ENCODE measurements around the gene ATP6V1G2.

ATP6V1G2 gene

DNA sequence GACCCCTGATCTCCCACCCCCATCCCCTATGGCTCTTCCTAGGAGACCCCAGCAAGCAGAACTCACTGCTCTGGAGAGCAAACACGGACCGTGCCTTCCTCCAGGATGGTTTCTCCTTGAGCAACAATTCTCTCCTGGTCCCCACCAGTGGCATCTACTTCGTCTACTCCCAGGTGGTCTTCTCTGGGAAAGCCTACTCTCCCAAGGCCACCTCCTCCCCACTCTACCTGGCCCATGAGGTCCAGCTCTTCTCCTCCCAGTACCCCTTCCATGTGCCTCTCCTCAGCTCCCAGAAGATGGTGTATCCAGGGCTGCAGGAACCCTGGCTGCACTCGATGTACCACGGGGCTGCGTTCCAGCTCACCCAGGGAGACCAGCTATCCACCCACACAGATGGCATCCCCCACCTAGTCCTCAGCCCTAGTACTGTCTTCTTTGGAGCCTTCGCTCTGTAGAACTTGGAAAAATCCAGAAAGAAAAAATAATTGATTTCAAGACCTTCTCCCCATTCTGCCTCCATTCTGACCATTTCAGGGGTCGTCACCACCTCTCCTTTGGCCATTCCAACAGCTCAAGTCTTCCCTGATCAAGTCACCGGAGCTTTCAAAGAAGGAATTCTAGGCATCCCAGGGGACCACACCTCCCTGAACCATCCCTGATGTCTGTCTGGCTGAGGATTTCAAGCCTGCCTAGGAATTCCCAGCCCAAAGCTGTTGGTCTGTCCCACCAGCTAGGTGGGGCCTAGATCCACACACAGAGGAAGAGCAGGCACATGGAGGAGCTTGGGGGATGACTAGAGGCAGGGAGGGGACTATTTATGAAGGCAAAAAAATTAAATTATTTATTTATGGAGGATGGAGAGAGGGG lies 27.1 kb upstream of the ATP6V1G2 start:
- DNase-seq (ENCODE audit: low read depth, low spot score): no peak
- ChIA-PET CTCF (interaction anchor here (0.5 to 31.3 kb wide), 7 partner anchors 9 to 1193 kb away, joined by 3 to 1569 read pairs (median 11); partner anchors contain the start of genes ATP6V1G2, DDX39B, LST1 and LTA), POLR2A (no interaction called here)
- no peak overlapping the region for H3K4me3 ChIP-seq (ENCODE audit: low read depth, low read length)
- TF ChIP-seq, protein P1, sequence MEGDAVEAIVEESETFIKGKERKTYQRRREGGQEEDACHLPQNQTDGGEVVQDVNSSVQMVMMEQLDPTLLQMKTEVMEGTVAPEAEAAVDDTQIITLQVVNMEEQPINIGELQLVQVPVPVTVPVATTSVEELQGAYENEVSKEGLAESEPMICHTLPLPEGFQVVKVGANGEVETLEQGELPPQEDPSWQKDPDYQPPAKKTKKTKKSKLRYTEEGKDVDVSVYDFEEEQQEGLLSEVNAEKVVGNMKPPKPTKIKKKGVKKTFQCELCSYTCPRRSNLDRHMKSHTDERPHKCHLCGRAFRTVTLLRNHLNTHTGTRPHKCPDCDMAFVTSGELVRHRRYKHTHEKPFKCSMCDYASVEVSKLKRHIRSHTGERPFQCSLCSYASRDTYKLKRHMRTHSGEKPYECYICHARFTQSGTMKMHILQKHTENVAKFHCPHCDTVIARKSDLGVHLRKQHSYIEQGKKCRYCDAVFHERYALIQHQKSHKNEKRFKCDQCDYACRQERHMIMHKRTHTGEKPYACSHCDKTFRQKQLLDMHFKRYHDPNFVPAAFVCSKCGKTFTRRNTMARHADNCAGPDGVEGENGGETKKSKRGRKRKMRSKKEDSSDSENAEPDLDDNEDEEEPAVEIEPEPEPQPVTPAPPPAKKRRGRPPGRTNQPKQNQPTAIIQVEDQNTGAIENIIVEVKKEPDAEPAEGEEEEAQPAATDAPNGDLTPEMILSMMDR (IDR thresholded peaks at IDR 0.05; ENCODE audit: insufficient read depth, low read length, missing control alignments): no peak

DNA sequence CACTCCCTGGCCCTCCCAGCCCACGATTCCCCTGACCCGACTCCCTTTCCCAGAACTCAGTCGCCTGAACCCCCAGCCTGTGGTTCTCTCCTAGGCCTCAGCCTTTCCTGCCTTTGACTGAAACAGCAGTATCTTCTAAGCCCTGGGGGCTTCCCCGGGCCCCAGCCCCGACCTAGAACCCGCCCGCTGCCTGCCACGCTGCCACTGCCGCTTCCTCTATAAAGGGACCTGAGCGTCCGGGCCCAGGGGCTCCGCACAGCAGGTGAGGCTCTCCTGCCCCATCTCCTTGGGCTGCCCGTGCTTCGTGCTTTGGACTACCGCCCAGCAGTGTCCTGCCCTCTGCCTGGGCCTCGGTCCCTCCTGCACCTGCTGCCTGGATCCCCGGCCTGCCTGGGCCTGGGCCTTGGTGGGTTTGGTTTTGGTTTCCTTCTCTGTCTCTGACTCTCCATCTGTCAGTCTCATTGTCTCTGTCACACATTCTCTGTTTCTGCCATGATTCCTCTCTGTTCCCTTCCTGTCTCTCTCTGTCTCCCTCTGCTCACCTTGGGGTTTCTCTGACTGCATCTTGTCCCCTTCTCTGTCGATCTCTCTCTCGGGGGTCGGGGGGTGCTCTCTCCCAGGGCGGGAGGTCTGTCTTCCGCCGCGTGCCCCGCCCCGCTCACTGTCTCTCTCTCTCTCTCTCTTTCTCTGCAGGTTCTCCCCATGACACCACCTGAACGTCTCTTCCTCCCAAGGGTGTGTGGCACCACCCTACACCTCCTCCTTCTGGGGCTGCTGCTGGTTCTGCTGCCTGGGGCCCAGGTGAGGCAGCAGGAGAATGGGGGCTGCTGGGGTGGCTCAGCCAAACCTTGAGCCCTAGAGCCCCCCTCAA lies 25.9 kb upstream of the ATP6V1G2 start, which contains the start of gene LTA:
TSS of gene LTA (plus strand) at position 249 of the 871 bp plus-strand sequence. CDS start at position 703, 454 bp downstream.
- TF ChIP-seq, protein P1 (IDR thresholded peaks at IDR 0.05; ENCODE audit: insufficient read depth, low read length, missing control alignments): no peak
- no peak within 1 kb of the TSS for H3K4me3 ChIP-seq (ENCODE audit: low read depth, low read length)
- ChIA-PET CTCF (interaction anchor here (2.3 to 38.4 kb wide), 4 partner anchors 10 to 25 kb away, joined by 7 to 1569 read pairs (median 1014); partner anchors contain the start of genes ATP6V1G2, DDX39B, LST1 and LTA), POLR2A (no interaction called here)
- no peak for DNase-seq (ENCODE audit: low read depth, low spot score)

DNA sequence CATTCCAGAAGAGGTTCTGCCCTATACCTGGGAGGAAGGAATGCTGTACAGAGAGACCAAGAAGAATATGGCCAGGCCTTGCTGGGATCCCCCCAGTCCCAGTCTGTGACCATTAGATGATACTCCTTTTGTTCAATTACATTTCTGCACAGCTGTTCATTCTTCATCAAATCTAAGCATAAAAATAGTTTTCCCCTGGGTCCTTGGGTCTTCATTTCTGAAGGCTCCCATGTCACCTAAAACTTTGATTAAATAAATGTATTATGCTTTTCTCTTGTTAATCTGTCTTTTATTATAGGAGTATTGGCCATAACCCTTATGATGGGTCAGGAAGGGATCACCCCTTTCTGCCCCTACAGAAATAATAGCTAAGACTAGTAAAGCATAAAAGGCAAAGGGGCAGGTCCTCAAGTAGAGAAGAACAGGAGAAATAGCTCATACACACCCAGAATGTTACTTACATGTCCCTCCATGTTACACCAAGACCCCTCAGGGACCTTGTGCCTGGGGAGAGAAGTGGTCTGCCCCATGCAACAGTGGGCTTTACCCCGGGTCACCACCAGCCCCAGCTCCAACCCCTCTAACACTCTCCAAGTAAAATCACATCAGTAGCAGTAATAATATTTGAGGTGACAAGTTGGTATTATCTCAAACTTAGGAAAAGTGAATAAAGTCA lies 23.6 kb upstream of the ATP6V1G2 start:
- H3K4me3 ChIP-seq (ENCODE audit: low read depth, low read length): no peak overlapping the region
- ChIA-PET CTCF (interaction anchor here (1.5 to 38.4 kb wide), 2 partner anchors 18 to 24 kb away, joined by 3 to 1569 read pairs; partner anchors contain the start of genes ATP6V1G2, LST1, LTB and NCR3), POLR2A (no interaction called here)
- no peak for DNase-seq (ENCODE audit: low read depth, low spot score)
- TF ChIP-seq, protein P1 (IDR thresholded peaks at IDR 0.05; ENCODE audit: insufficient read depth, low read length, missing control alignments): no peak

DNA sequence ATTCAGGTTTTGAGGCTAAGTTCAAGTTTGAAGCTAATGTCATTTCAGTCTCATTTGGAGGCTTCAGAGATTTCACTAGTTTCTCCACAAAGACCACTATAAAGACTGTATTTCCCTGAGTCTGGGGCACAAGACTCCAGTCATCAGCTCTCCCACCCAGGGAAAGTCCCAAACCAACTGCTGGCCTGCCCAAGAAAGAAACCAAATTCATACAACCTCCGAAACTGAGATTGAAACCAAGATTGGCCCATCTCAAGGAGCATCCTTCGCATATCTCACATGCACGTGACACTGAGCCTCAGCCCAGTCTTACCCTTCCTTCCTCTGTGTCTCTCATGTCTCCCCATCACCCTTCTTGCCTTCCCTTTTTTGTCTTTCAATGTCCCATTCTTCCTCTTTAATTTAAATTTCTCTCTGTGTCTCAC lies 22.1 kb upstream of the ATP6V1G2 start:
- no peak overlapping the region for H3K4me3 ChIP-seq (ENCODE audit: low read depth, low read length)
- CTCF ChIA-PET: interaction anchor here (38.4 kb wide), 1 partner anchor 20 kb away, joined by 1569 read pairs; the partner anchor contains the start of genes LST1, LTB, NCR3 and TNF
- POLR2A ChIA-PET: interaction anchor here (1.6 kb wide), 1 partner anchor 12 kb away, joined by 4 read pairs; no protein-coding TSS in a partner anchor
- no peak for DNase-seq (ENCODE audit: low read depth, low spot score)
- TF ChIP-seq, protein P1 (IDR thresholded peaks at IDR 0.05; ENCODE audit: insufficient read depth, low read length, missing control alignments): no peak

DNA sequence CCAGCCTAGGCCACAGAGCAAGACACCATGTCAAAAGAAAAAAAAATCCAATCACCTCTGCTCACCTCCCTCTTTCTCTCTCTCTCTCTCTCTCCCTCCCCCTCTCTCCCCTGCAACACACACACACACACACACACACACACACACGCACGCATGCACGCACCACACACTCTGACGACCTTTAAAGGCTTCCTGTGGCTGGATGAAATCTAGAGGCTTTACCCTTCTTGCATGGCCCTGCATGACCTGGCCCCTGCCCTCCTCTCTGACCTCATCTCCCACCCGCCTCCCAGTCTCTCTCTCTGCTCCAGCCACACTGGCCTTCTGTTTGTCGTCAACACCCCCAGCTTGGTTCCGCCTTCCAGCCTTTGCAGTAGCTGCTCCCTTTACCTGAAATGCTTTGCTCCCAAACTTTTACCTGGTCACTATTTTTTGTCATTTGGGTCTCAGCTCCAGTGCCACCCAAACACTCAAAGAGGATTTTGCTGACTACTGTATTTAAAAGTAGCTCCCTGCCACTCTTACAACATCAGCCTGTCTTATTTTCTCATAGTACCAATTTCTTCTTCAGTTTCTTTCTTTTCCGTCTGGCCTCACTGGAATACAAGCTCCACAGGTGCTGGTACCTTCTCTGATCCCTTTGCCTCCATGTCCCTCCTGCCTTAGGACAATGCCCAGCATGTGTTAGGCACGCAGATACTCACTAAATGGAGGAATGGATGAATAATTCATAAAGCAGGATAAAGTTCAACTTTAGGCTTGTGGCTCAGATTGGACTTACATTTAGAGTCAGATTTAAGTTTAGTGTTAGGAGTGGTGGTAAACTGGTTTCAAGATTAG lies 21.3 kb upstream of the ATP6V1G2 start:
- CTCF ChIA-PET: interaction anchor here (38.4 kb wide), 1 partner anchor 20 kb away, joined by 1569 read pairs; the partner anchor contains the start of genes LST1, LTB, NCR3 and TNF

More for the DNA sequence above, 21.3 kb upstream of the ATP6V1G2 start:
- TF ChIP-seq, protein P1 (IDR thresholded peaks at IDR 0.05; ENCODE audit: insufficient read depth, low read length, missing control alignments): no peak
- DNase-seq (ENCODE audit: low read depth, low spot score): no peak
- POLR2A ChIA-PET: interaction anchor here (1.6 kb wide), 1 partner anchor 13 kb away, joined by 4 read pairs; no protein-coding TSS in a partner anchor
- no peak overlapping the region for H3K4me3 ChIP-seq (ENCODE audit: low read depth, low read length)

Measured in AG04449 (cell line).